Measurements from ENCODE around the gene SMARCC2.
"Not testable (repeated sequence)": the region's sequence is repeated elsewhere in the genome, so short reads cannot be mapped to it uniquely, and the experiment has no call there.

The SMARCC2 gene

GRCh38 chr12:56208006-56208405, 18.7 kb upstream of the SMARCC2 start:
- DNase-seq = no peak

- peak in 6 of 14 donors; percentile 5 to 29 (median 23) for DNase-seq
These were observed 17.3 kb upstream of the SMARCC2 start for GRCh38 chr12:56206452-56207166.

DNA sequence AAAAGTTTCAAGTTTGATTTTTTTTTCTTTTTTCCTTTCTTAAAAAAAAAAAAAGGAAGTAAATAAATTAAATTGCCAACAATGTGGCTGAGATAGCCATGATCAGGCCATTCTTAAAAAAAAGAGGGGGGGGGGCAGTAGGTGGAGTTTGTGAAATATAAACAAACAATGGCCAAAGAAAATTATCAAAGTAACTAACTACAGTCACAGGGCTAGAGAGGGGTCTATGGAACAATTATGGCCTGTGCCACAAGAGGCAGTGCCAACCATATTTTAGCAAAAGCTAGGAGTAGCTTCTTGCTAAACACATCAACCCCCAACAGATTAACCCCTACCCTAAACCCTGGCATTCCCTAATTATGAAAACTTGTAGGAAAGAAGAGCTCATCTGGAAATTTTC, 16.2 kb upstream of the SMARCC2 start:
- no peak for DNase-seq

DNA sequence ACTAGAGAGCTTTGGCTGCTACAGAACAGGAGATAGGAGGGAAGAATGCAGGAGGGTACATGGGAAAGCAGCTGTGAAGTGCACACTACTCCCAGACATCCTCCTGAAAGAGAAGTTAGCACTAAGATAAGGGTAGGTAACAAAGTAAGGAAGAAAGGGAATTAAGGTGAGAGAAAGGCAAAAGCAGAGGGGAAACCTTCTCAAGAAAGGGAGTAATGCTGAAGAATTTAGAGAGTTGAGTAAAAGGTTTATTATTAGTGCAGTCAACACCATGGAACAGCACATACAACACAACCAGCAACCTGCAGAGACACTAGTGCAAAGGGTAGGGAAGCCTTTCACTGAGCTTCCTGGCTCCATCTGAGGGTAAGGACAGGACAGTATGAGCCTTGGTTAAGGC, 15.0 kb upstream of the SMARCC2 start:
- no peak for DNase-seq

DNA sequence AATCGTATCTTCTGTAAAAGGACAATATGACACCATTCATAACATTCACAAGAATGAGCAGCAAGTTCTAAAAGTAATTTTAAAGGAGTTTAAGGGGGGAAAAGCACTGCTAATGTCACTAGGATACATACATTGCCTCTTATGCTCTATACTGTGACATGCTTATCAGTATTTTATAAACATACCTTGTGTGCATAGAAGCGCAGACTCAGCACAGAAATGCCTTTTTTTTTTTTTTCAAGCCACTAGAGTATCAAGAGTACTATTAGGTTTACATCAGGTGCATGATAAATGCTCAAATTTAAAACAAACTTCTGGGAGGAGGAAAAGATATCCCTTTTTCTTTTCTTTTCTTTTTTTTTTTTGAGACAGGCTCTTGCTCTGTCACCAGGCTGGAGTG, 13.6 kb upstream of the SMARCC2 start:
- no peak for DNase-seq

DNA sequence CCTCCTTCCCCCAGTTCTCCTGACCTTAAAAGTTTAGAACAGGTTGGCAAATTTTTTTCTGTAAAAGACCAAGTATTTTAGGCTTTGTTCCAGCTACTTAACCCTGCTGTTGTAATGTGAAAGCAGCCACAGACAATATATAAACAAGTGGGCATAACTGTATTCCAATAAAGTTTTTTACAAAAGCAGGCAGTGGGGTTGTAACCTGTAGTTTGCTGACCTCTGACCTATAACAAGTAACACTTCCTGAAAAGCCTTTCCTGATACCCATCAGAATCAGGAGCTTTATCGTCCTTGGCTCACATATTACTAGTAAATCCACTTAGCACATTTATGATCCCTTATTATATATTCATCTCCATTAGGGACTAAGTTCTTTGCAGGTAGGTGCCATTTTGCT, 13.1 kb upstream of the SMARCC2 start:
- DNase-seq = no peak

GRCh38 chr12:56198836-56199235, 9.6 kb upstream of the SMARCC2 start:
- DNase-seq = no peak

GRCh38 chr12:56197921-56198635, 8.8 kb upstream of the SMARCC2 start:
- DNase-seq = no peak

DNA sequence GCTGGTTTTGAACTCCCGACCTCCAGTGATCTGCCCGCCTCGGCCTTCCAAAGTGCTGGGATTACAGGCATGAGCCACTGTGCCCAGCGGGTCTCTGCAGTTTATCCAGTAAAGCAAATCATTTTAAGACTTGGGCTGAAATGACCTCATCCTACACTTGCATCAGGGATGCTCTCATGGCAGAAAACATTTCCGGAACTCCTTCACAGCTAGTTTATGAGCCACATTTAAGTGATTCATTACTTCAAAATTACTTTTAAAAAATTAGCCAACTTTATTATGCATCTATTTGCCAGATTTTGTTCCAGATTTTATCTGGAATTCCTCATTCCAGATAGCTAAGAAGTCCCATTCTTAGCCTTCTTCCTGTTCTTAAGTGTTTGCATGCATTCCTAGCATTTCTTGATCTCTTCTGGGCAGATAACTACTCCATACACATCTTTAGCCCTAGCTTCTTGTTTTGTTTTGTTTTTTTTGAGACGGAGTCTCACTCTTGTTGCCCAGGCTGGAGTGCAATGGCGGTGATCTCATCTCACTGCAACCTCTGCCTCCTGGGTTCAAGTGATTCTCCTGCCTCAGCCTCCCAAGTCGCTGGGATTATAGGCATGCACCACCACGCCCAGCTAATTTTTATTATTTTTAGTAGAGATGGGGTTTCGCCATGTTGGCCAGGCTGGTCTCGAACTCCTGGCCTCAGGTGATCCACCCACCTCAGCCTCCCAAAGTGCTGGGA, 7.7 kb upstream of the SMARCC2 start:
- DNase-seq = not testable (repeated sequence)

DNA sequence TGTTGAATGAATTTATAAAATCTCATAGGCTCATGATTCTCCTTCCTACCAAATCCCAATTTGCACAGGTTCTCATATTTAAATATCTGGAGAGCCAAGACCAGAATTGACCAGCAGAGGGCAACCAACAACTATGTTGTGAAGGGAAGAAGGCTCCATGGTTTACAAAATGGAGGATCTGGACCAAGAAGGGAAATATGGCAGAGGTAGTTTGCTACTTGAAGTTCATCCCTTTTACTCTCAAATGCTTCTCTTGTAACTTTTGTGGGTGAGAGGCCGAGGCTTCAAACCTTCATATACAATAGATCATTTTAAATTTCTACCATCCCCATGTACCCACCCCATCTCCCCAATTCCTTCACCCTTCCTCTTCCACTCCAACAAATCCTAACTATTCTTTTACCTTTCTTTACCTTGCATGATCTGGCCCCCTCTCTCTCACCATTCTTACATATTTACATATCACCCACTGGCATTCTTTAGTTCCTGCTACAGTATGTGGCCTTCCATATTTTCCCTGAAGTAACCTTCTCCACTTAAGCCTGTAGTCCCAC, 3.8 kb upstream of the SMARCC2 start:
- DNase-seq = peak in 10 of 14 donors; percentile 3 to 59 (median 10)

DNA sequence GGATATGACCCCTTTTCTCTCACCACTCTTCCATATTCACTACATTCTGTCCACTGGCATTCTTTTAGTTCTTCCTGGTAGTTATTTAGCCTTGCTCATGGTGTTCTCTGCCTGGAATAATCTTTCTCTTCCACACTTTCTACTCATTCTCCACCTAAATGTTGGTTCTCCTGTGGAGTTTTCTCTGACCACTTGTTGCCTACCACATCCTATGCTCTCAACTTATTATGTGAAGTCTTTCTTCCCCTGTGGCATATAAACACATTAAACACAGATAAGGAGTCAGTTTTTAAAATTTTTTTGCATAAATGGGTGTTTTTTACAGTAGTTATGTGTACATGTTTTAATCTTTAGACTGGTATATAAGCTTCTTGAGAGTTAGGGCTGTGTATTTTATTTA, 3.3 kb upstream of the SMARCC2 start:
- no peak for DNase-seq

DNA sequence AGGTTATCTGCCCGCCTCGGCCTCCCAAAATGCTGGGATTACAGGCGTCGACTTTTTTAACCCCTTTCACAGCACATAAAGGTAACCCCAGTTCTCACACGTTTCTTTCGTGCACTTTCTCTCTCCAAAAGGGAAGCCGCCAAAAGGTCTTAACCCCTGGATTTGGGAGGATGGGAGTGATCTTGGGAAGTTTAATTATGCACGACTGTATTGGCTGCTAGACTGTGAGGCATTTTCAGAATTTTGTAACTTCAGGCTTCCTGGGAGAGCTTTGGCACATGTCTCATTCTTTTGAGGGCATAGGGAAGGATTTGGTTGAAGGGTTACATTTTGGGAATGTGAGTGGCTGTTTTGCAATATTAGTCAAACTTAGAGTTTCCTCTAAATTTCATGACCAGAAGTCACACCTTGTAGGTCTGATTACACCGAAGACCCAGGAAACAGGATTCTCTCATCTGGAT, 1.4 kb upstream of the SMARCC2 start:
- peak in 1 of 14 donors; percentile 31 for DNase-seq

- peak; percentile 21 to 82 (median 73) for DNase-seq
These were observed 823 bp upstream of the SMARCC2 start for GRCh38 chr12:56189918-56190694.

DNA sequence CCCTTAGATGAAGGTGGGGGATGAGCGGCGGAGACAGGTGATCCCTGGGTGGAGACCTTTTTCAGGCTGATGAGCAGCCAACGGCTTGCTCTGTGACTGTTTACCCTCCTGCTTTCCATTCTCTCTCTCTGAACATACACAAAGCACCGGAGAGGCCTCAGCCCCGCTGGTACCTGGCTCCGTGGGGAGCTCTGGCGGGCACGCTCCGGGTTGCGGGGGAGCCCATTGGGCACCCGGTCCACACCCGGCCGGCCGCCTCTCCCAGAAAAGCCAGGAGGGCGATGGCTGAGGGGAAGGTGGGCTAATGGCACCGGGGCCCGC, 545 bp downstream of the SMARCC2 start:
- DNase-seq = peak in 5 of 14 donors; percentile 24 to 45 (median 42)

DNA sequence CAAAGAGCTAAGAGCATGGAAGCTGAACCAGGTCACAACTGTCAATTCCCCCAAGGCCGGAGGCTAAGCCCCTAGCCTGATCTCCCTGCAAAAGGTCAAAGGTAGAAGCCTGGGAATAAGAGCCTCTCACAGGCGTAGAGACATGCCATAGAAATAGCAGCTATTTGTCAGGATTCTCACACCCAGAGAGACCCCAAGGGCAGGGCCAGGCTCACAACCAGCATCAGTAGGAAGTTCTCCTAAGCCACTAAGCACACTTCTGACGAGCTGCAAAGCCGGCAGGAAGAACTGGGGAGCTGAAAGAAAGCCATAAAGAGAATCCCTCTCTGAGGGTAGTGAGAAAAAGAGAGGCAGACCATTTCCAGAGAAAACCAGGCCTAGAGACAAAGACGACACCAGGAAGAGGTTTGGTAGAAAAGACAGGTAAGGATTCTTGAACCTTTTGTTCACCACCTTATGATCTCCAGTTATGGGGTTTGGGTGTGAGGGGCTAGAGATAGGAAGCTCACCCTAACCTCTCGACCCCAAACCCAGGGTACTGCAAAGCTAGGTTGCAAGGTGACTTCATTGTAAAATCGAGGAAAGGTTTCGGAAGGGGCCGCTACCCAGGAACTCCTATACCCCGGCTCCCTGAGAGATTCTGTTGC, 1.0 kb downstream of the SMARCC2 start:
- DNase-seq = no peak

DNA sequence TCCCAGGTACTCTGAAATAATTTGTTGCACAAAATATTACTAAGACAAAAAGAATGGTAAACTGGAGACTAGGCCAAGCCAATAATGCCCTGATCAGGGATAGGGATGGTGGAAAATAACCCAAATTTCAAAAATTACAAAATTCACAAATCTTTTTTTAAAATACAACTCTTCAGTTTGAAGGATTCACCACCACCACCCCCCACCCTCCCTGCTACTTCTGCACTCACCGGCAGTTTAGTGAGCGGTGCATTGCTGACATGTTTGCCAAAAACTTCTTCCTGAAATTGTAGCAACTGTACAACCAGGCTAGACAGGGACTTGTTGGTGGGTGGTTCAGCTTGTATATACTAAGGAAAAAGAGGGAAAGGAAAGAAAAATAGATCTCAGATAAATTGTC, 2.3 kb downstream of the SMARCC2 start:
- DNase-seq = no peak

DNA sequence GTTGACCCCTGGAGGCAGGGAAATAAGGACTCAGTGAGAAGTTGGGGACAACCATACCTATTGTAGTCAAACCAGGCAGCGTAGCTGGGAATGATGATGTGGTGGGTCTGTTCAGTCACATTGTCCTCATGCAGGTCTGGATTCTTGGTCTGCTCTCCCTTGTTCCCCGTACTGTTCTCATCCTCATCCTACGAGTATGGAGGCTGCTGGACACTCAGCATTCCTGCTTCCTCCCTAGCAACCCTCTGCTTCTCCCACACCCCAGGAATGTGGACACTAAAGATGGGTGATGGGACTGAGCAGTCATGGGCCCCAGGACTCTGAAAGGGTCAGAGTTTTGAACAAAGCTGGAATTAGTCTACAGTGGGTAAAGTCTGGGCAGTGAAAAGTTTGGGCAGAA, 10.9 kb downstream of the SMARCC2 start:
- DNase-seq = no peak

DNA sequence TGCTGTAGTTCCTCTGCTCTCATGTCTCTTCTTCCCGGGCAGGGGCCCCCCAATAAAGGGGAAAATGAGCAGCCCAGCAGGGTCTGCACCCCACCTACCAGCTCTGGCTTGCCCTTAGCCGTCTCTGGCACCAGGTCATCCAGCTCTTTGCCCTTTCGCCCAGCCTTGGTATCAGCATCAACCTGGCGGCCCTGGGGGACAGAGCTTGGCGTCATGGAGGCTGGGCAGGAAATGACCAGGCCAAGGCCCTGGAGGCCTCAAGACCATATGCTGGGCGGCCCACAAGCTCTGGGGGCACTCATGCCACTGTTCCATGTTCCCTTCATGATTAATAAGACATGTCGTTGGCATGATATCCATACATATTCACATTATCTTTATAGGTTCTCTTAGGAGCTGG, 16.4 kb downstream of the SMARCC2 start:
- no peak for DNase-seq

DNA sequence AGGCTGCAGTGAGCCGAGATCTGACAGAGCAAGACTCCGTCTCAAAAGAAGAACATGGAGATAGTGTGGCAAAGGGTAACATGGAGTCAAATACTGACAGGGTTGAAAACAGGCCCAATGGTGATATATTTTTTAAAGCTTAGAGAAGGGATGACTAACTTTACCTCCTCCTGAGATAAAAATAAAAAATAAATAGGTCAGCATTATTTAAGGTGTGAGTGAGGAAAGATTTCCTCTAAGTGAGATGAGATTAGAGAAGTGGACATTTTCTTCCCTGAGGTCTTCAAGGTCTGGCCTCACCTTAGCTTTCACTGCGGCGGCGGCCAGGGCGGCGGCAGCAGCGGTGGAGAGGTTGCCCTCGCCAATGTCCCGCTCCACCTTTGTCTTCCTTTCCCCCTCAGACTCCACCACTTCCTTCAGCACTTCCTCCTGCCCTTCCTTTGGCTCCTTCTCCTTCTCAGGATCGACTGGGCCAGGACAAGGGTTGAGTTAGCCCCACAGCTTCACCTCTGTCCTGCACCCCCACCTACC, 20.0 kb downstream of the SMARCC2 start:
- DNase-seq = no peak

DNA sequence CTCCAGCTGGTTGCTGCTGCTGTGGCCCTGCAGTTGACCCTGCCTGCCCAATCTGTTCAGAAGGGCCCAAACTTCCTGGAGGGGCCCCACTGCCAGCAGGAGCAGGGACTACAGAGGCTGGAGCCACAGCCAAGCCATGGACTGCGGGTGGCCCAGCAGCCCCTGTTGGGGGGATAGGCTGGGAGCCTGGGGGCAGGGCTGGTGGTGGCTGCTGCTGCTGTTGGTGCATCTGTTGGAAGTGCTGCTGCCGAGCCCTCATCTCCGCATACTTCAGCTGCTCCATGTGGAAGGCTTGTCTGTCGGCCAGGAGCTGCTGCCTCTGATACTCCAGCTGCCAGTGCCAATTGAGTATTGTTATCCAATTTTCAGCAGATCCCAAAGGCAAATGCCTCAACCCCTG, 23.9 kb downstream of the SMARCC2 start:
- DNase-seq = no peak

GRCh38 chr12:56164345-56164729, 24.9 kb downstream of the SMARCC2 start:
- no peak for DNase-seq
